Measurements from ENCODE around the gene PHKB. TPM values are rescaled to one million over a fixed set of nuclear protein-coding genes. Genes with fewer than 3 reads are reported as not detected.

Gene PHKB
- total RNA-seq, 1 donor from 2014 or later, result 49.6 TPM

GRCh38 chr16:47523342-47524006 is 62.3 kb downstream of the PHKB start:
- H3K36me3 Mint-ChIP-seq (ENCODE audit: low read depth, unreplicated experiment), result peaks cover 3% of the 10 kb centered on the region
- no peak overlapping the region for H3K4me3 ChIP-seq (ENCODE audit: insufficient read depth, low read depth, low read length)
- no peak overlapping the region for H3K4me2 ChIP-seq (ENCODE audit: low read length)
- H3K9ac ChIP-seq (ENCODE audit: low read length), result no peak overlapping the region
- no peak overlapping the region for H3K27ac ChIP-seq (ENCODE audit: low read depth, low read length)
- no peak overlapping the region for H3K27ac Mint-ChIP-seq (ENCODE audit: unreplicated experiment)
- no peak overlapping the region for H3K4me3 Mint-ChIP-seq (ENCODE audit: unreplicated experiment)
- H3K36me3 ChIP-seq (ENCODE audit: insufficient read depth, low read length), result no peaks in the 10 kb centered on the region
- no peak overlapping the region for H2AFZ ChIP-seq (ENCODE audit: low read depth, low read length)
- H3K27me3 ChIP-seq (ENCODE audit: insufficient read depth, low read length), result no peaks in the 10 kb centered on the region
- DNase-seq (ENCODE audit: low read depth), result no peak
- peaks cover 5% of the 10 kb centered on the region for H3K4me1 ChIP-seq (ENCODE audit: insufficient read depth, low read length)
- no peaks in the 10 kb centered on the region for H4K20me1 ChIP-seq (ENCODE audit: insufficient read depth, low read length)
- peaks cover 2% of the 10 kb centered on the region for H3K4me1 Mint-ChIP-seq (ENCODE audit: low read depth, unreplicated experiment)
- no peaks in the 10 kb centered on the region for H3K9me3 ChIP-seq (ENCODE audit: insufficient read depth, low read depth, low read length)
- no peaks in the 10 kb centered on the region for H3K9me3 Mint-ChIP-seq (ENCODE audit: unreplicated experiment)
- no peaks in the 10 kb centered on the region for H3K79me2 ChIP-seq (ENCODE audit: insufficient read depth, low read length)
- no peak for FAIRE-seq
- no peaks in the 10 kb centered on the region for H3K27me3 Mint-ChIP-seq (ENCODE audit: low read depth, unreplicated experiment)
- TF ChIP-seq EZH2 (IDR thresholded peaks at IDR 0.05; ENCODE audit: insufficient read depth, low read length) (no peak), CTCF (IDR thresholded peaks at IDR 0.05; ENCODE audit: insufficient read depth, low read depth, low read length) (no peak)

GRCh38 chr16:47524007-47524405 is 62.9 kb downstream of the PHKB start:
- Mint-ChIP-seq H3K27ac (ENCODE audit: unreplicated experiment) (no peak overlapping the region), H3K4me1 (ENCODE audit: low read depth, unreplicated experiment) (peaks cover 2% of the 10 kb centered on the region), H3K4me3 (ENCODE audit: unreplicated experiment) (no peak overlapping the region), H3K36me3 (ENCODE audit: low read depth, unreplicated experiment) (peaks cover 3% of the 10 kb centered on the region), H3K27me3 (ENCODE audit: low read depth, unreplicated experiment) (no peaks in the 10 kb centered on the region), H3K9me3 (ENCODE audit: unreplicated experiment) (no peaks in the 10 kb centered on the region)
- Histone ChIP-seq H3K4me2 (ENCODE audit: low read length) (no peak overlapping the region), H4K20me1 (ENCODE audit: insufficient read depth, low read length) (no peaks in the 10 kb centered on the region), H3K27me3 (ENCODE audit: insufficient read depth, low read length) (no peaks in the 10 kb centered on the region), H3K27ac (ENCODE audit: low read depth, low read length) (no peak overlapping the region), H2AFZ (ENCODE audit: low read depth, low read length) (no peak overlapping the region), H3K36me3 (ENCODE audit: insufficient read depth, low read length) (no peaks in the 10 kb centered on the region), H3K9ac (ENCODE audit: low read length) (no peak overlapping the region), H3K9me3 (ENCODE audit: insufficient read depth, low read depth, low read length) (no peaks in the 10 kb centered on the region), H3K4me3 (ENCODE audit: insufficient read depth, low read depth, low read length) (no peak overlapping the region), H3K4me1 (ENCODE audit: insufficient read depth, low read length) (peaks cover 11% of the 10 kb centered on the region), H3K79me2 (ENCODE audit: insufficient read depth, low read length) (no peaks in the 10 kb centered on the region)
- no peak for TF ChIP-seq CTCF (IDR thresholded peaks at IDR 0.05; ENCODE audit: insufficient read depth, low read depth, low read length)
- no peak for TF ChIP-seq EZH2 (IDR thresholded peaks at IDR 0.05; ENCODE audit: insufficient read depth, low read length)
- no peak for FAIRE-seq
- no peak for DNase-seq (ENCODE audit: low read depth)

- peaks cover 2% of the 10 kb centered on the region for H3K36me3 ChIP-seq (ENCODE audit: insufficient read depth, low read length)
- Mint-ChIP-seq H3K4me1 (ENCODE audit: low read depth, unreplicated experiment) (no peaks in the 10 kb centered on the region), H3K9me3 (ENCODE audit: unreplicated experiment) (no peaks in the 10 kb centered on the region), H3K4me3 (ENCODE audit: unreplicated experiment) (no peak overlapping the region), H3K36me3 (ENCODE audit: low read depth, unreplicated experiment) (peaks cover 2% of the 10 kb centered on the region), H3K27me3 (ENCODE audit: low read depth, unreplicated experiment) (no peaks in the 10 kb centered on the region), H3K27ac (ENCODE audit: unreplicated experiment) (no peak overlapping the region)
- no peaks in the 10 kb centered on the region for H3K9me3 ChIP-seq (ENCODE audit: insufficient read depth, low read depth, low read length)
- H4K20me1 ChIP-seq (ENCODE audit: insufficient read depth, low read length), result no peaks in the 10 kb centered on the region
- H2AFZ ChIP-seq (ENCODE audit: low read depth, low read length), result no peak overlapping the region
- no peak overlapping the region for H3K4me3 ChIP-seq (ENCODE audit: insufficient read depth, low read depth, low read length)
- H3K4me2 ChIP-seq (ENCODE audit: low read length), result no peak overlapping the region
- H3K9ac ChIP-seq (ENCODE audit: low read length), result no peak overlapping the region
- H3K4me1 ChIP-seq (ENCODE audit: insufficient read depth, low read length), result peaks cover 11% of the 10 kb centered on the region
- peak; percentile 54 for DNase-seq (ENCODE audit: low read depth)
- FAIRE-seq, result no peak
- peak overlapping the region; percentile 0 for H3K27ac ChIP-seq (ENCODE audit: low read depth, low read length)
- no peaks in the 10 kb centered on the region for H3K79me2 ChIP-seq (ENCODE audit: insufficient read depth, low read length)
- no peaks in the 10 kb centered on the region for H3K27me3 ChIP-seq (ENCODE audit: insufficient read depth, low read length)
- TF ChIP-seq EZH2 (IDR thresholded peaks at IDR 0.05; ENCODE audit: insufficient read depth, low read length) (no peak), CTCF (IDR thresholded peaks at IDR 0.05; ENCODE audit: insufficient read depth, low read depth, low read length) (no peak)
These were observed 67.3 kb downstream of the PHKB start for GRCh38 chr16:47528431-47528830.
